ENCODE data around the gene OR52H1.

OR52H1 gene

DNA sequence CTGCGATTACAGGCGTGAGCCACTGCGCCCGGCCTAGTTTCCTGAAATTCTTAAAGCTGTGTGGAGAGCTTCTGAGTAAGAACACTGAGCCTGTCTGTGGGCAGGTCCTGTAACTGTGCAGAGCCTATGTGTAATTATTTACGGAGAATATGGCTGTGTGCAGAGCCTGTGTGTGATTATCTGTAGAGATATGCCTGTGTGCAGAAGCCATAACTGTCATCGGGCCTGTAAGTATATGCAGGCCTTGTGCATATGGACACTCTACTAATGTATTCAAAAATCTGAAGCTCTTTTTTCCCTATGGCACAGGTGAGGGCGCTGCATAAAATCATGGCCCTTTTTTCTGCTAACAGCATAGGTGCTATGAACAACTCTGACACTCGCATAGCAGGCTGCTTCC, 32.2 kb upstream of the OR52H1 start, which contains the start of gene OR52B6:
Gene OR52B6, plus strand, starts transcription at position 301 of the 400 bp plus-strand sequence. Its CDS starts 0 bp downstream, at position 301.
- TF ChIP-seq, protein P1, sequence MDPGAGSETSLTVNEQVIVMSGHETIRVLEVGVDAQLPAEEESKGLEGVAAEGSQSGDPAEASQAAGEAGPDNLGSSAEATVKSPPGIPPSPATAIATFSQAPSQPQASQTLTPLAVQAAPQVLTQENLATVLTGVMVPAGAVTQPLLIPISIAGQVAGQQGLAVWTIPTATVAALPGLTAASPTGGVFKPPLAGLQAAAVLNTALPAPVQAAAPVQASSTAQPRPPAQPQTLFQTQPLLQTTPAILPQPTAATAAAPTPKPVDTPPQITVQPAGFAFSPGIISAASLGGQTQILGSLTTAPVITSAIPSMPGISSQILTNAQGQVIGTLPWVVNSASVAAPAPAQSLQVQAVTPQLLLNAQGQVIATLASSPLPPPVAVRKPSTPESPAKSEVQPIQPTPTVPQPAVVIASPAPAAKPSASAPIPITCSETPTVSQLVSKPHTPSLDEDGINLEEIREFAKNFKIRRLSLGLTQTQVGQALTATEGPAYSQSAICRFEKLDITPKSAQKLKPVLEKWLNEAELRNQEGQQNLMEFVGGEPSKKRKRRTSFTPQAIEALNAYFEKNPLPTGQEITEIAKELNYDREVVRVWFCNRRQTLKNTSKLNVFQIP (CRISPR knock-in tag; IDR thresholded peaks at IDR 0.05; ENCODE audit: borderline replicate concordance, low read depth) = no peak
- TF ChIP-seq ESRRG (CRISPR knock-in tag; IDR thresholded peaks at IDR 0.05) (no peak), TOX (CRISPR knock-in tag; IDR thresholded peaks at IDR 0.05; ENCODE audit: borderline replicate concordance) (no peak)
- ATAC-seq = no peak

DNA sequence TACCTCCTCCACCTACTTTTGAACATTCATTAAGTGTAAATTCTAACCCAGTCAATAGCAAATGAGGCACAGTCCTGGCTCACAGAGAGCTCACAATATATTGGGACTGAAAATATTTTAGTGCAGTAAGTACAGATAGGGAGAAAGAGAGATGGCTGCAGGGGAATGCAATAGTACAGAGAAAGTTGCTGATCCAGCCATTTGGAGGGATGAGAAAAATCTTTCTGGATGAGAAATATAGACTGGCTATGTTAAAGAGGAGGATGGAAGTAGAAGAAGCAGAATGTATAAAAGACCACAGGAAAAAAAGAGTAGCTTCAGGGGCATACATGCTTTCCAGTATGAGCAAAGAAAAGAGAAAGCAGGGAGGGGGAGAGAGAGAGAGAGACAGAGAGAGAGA, 28.8 kb upstream of the OR52H1 start:
- ATAC-seq = no peak
- TF ChIP-seq ISL1 (CRISPR knock-in tag; IDR thresholded peaks at IDR 0.05) (no peak), ZNF70 (CRISPR knock-in tag; IDR thresholded peaks at IDR 0.05) (no peak), ARNTL (CRISPR knock-in tag; IDR thresholded peaks at IDR 0.05; ENCODE audit: borderline replicate concordance, low read depth) (no peak)

DNA sequence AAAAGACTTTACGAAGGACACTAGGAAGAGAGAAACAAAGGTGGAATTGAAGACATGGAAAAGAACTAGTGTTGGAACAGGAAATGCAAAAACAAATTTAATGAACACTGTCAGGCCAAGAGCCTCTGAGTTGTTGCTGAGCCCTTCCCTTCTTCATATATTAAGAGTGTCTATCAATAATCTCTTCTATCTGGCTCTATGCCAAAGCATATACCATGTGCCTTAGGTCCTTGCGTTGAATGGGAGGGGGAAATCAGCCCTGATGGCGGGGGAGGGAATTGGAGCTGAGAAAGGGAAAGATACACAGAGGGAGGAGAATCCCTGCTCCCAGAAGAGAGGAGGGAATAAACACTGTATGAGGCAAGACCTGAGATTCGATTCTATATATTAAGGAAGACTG, 26.8 kb upstream of the OR52H1 start:
- TF ChIP-seq ZNF70 (CRISPR knock-in tag; IDR thresholded peaks at IDR 0.05) (no peak), CSDC2 (CRISPR knock-in tag; IDR thresholded peaks at IDR 0.05) (no peak), ZFP3 (CRISPR knock-in tag; IDR thresholded peaks at IDR 0.05) (no peak)
- TF ChIP-seq, protein P2, sequence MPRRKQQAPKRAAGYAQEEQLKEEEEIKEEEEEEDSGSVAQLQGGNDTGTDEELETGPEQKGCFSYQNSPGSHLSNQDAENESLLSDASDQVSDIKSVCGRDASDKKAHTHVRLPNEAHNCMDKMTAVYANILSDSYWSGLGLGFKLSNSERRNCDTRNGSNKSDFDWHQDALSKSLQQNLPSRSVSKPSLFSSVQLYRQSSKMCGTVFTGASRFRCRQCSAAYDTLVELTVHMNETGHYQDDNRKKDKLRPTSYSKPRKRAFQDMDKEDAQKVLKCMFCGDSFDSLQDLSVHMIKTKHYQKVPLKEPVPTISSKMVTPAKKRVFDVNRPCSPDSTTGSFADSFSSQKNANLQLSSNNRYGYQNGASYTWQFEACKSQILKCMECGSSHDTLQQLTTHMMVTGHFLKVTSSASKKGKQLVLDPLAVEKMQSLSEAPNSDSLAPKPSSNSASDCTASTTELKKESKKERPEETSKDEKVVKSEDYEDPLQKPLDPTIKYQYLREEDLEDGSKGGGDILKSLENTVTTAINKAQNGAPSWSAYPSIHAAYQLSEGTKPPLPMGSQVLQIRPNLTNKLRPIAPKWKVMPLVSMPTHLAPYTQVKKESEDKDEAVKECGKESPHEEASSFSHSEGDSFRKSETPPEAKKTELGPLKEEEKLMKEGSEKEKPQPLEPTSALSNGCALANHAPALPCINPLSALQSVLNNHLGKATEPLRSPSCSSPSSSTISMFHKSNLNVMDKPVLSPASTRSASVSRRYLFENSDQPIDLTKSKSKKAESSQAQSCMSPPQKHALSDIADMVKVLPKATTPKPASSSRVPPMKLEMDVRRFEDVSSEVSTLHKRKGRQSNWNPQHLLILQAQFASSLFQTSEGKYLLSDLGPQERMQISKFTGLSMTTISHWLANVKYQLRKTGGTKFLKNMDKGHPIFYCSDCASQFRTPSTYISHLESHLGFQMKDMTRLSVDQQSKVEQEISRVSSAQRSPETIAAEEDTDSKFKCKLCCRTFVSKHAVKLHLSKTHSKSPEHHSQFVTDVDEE (CRISPR knock-in tag; IDR thresholded peaks at IDR 0.05) = no peak
- TF ChIP-seq, protein P3, sequence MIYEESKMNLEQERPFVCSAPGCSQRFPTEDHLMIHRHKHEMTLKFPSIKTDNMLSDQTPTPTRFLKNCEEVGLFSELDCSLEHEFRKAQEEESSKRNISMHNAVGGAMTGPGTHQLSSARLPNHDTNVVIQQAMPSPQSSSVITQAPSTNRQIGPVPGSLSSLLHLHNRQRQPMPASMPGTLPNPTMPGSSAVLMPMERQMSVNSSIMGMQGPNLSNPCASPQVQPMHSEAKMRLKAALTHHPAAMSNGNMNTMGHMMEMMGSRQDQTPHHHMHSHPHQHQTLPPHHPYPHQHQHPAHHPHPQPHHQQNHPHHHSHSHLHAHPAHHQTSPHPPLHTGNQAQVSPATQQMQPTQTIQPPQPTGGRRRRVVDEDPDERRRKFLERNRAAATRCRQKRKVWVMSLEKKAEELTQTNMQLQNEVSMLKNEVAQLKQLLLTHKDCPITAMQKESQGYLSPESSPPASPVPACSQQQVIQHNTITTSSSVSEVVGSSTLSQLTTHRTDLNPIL (CRISPR knock-in tag; IDR thresholded peaks at IDR 0.05; ENCODE audit: low read depth) = no peak
- no peak for ATAC-seq

DNA sequence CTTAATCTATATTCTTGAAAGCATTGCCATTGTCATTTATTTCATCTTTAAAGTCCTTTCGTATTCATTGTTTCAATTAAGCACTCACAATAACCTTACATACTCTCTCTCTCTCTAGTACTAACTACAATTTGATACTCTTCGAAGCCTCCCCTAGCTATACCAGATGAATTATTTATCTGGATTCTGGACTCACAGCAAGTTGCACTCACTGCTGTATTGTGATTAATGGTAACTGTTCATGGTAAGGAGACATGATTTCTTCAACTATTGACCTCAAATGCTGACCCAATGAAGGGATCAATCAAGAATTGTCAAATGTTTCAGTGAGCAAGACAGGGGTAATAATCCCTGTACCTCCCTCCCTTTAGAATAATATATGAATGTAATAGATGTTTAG, 26.3 kb upstream of the OR52H1 start:
- ATAC-seq = no peak

DNA sequence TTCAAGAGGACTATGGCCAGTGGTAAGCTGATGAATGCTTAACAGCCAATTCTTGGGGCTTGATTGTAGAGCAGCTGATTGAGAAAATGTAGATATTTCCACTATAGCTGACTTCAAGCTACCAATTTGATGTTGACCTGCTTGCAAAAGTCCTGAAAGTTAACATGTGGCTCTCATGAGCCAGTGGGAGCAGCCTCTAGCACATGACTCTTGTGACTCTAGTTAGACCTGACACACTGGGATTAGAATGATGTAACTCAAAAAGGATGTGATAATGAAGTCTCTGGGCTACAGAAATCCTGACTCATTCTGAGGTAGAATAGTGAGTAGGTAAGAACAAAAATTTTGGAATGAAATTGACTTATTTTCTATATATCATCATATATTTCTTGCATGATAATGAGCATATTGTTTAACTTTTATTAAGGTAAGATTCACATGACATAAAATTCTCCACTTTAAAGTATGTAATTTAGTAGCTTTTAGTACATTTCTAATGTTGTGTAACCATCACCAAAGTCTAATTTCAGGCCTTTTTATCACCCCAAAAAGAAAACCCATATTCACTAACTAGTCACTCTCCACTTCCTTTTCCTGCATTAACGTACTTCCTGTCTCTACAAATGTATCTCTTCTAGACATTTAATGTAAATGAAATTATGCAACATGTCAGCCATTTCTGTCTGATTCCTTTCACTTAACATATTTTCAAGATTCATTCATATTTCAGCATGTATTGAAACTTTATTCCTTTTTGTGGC, 16.1 kb upstream of the OR52H1 start:
- ATAC-seq = no peak
- TF ChIP-seq GLIS3 (CRISPR knock-in tag; IDR thresholded peaks at IDR 0.05) (no peak), ZNF565 (CRISPR knock-in tag; conservative IDR thresholded peaks at IDR 0.05; ENCODE audit: low read depth) (no peak), OSR1 (CRISPR knock-in tag; IDR thresholded peaks at IDR 0.05) (no peak), RARB (CRISPR knock-in tag; IDR thresholded peaks at IDR 0.05) (no peak), PPARA (CRISPR knock-in tag; IDR thresholded peaks at IDR 0.05; ENCODE audit: borderline replicate concordance) (no peak), ISL1 (CRISPR knock-in tag; IDR thresholded peaks at IDR 0.05) (no peak), ESRRG (CRISPR knock-in tag; IDR thresholded peaks at IDR 0.05) (no peak), TOX (CRISPR knock-in tag; IDR thresholded peaks at IDR 0.05; ENCODE audit: borderline replicate concordance) (no peak), SNAI2 (CRISPR knock-in tag; IDR thresholded peaks at IDR 0.05) (no peak), ZNF8 (CRISPR knock-in tag; IDR thresholded peaks at IDR 0.05) (no peak), ZNF70 (CRISPR knock-in tag; IDR thresholded peaks at IDR 0.05) (no peak), BACH2 (CRISPR knock-in tag; IDR thresholded peaks at IDR 0.05; ENCODE audit: borderline replicate concordance) (no peak), ARNTL (CRISPR knock-in tag; IDR thresholded peaks at IDR 0.05; ENCODE audit: borderline replicate concordance, low read depth) (no peak), ZC3H10 (CRISPR knock-in tag; IDR thresholded peaks at IDR 0.05) (no peak), ZFP30 (CRISPR knock-in tag; IDR thresholded peaks at IDR 0.05) (no peak)
- TF ChIP-seq, protein P3 (CRISPR knock-in tag; IDR thresholded peaks at IDR 0.05; ENCODE audit: low read depth) = no peak
- TF ChIP-seq, protein P2 (CRISPR knock-in tag; IDR thresholded peaks at IDR 0.05) = no peak

More for the DNA sequence above, 26.3 kb upstream of the OR52H1 start:
- TF ChIP-seq ZNF8 (CRISPR knock-in tag; IDR thresholded peaks at IDR 0.05) (no peak), OSR1 (CRISPR knock-in tag; IDR thresholded peaks at IDR 0.05) (no peak), ZFP3 (CRISPR knock-in tag; IDR thresholded peaks at IDR 0.05) (no peak), ARNTL (CRISPR knock-in tag; IDR thresholded peaks at IDR 0.05; ENCODE audit: borderline replicate concordance, low read depth) (no peak), TOX (CRISPR knock-in tag; IDR thresholded peaks at IDR 0.05; ENCODE audit: borderline replicate concordance) (no peak), ESRRG (CRISPR knock-in tag; IDR thresholded peaks at IDR 0.05) (no peak), BACH2 (CRISPR knock-in tag; IDR thresholded peaks at IDR 0.05; ENCODE audit: borderline replicate concordance) (no peak), ZC3H10 (CRISPR knock-in tag; IDR thresholded peaks at IDR 0.05) (no peak), ZNF565 (CRISPR knock-in tag; conservative IDR thresholded peaks at IDR 0.05; ENCODE audit: low read depth) (no peak), ZNF70 (CRISPR knock-in tag; IDR thresholded peaks at IDR 0.05) (no peak), ZFP30 (CRISPR knock-in tag; IDR thresholded peaks at IDR 0.05) (no peak), GLIS3 (CRISPR knock-in tag; IDR thresholded peaks at IDR 0.05) (no peak)

Data from SK-N-SH treated with all-trans-retinoic acid at 6 μM for 48 hours (cell line).